Peyer's patch (tissue), 4 donors: Measurements from ENCODE around the gene PDHX. TPM values are rescaled to one million over a fixed set of nuclear protein-coding genes. Genes with fewer than 3 reads are reported as not detected.
"Not testable (repeated sequence)": the region's sequence is repeated elsewhere in the genome, so short reads cannot be mapped to it uniquely, and the experiment has no call there.

Experiments used
- DNase-seq, 3 donors: peaks; one replicate each; pipeline ENCODE4 v3.0.0-alpha.2; 2017 to 2019
- H3K27ac ChIP-seq, 4 donors: fragments of 200-600 bp; sonication (generic); one replicate each; pipeline ENCODE4 v1.5.1; 2016 to 2019
- H3K27me3 ChIP-seq, 2 donors: fragments of 200-600 bp; sonication (generic); one replicate each; pipeline ENCODE4 v1.5.1; 2019
- H3K36me3 ChIP-seq, 3 donors: fragments of 200-600 bp; sonication (generic); one replicate each; pipeline ENCODE4 v1.5.1; 2016 to 2019
- H3K4me1 ChIP-seq, 4 donors: fragments of 200-600 bp; sonication (generic); one replicate each; pipeline ENCODE4 v1.5.1; 2016 to 2019
- H3K4me3 ChIP-seq, 4 donors: fragments of 200-600 bp; sonication (generic); 1 replicate in 3 of 4; 2 replicates in 1 of 4; pipeline ENCODE4 v1.5.1; 2016 to 2019; ENCODE audit warnings: mild to moderate bottlenecking in 1 of 4
- H3K9me3 ChIP-seq, 4 donors: fragments of 200-600 bp; sonication (generic); one replicate each; pipeline ENCODE4 v1.5.1; 2016 to 2019; ENCODE audit warnings: mild to moderate bottlenecking in 1 of 4
- CTCF ChIP-seq, 6 experiments: fragments of 450-650 bp in 4 of 6; fragments of 200-600 bp in 2 of 6; sonication (generic) in 1 of 6; IDR thresholded peaks; one replicate each; pipeline ENCODE4 v1.5.1; 2017 to 2019; ENCODE audit warnings: antibody characterized with exemption in 6 of 6, mild to moderate bottlenecking in 3 of 6, moderate library complexity in 1 of 6
- POLR2A ChIP-seq, 2 donors: fragments of 450-650 bp; IDR thresholded peaks; one replicate each; pipeline ENCODE4 v1.5.1; 2017; ENCODE audit warnings: antibody characterized with exemption in 2 of 2, mild to moderate bottlenecking in 2 of 2, moderate library complexity in 2 of 2
- total RNA-seq, 4 donors: library from RNA; depleted of rRNA; stranded (reverse); fragments of >200 nt; gene quantifications; one replicate each; pipeline ENCODE4 v1.1.0, GENCODE V29; 2016

The PDHX gene
- total RNA-seq, 4 donors from 2014 or later: 15.4 to 87.5 (median 22.4) TPM

- H3K27ac ChIP-seq: no peak overlapping the region
- no peak overlapping the region for H3K4me3 ChIP-seq
- no peak for TF ChIP-seq CTCF (IDR thresholded peaks at IDR 0.05)
- no peak for TF ChIP-seq POLR2A (IDR thresholded peaks at IDR 0.05)
- no peaks in the 10 kb centered on the region for H3K9me3 ChIP-seq
- no peak for DNase-seq
- no peaks in the 10 kb centered on the region for H3K36me3 ChIP-seq
- peaks cover 0 to 12% (median 4%) of the 10 kb centered on the region in 4 donors for H3K4me1 ChIP-seq
- no peaks in the 10 kb centered on the region for H3K27me3 ChIP-seq
Measured at GRCh38 chr11:35015621-35016387, 99.4 kb downstream of the PDHX start.

- H3K4me3 ChIP-seq: no peak overlapping the region
- H3K27me3 ChIP-seq: no peaks in the 10 kb centered on the region
- no peak overlapping the region for H3K27ac ChIP-seq
- no peaks in the 10 kb centered on the region for H3K36me3 ChIP-seq
- DNase-seq: no peak
- peaks cover 0 to 12% (median 4%) of the 10 kb centered on the region in 4 donors for H3K4me1 ChIP-seq
- no peaks in the 10 kb centered on the region for H3K9me3 ChIP-seq
- TF ChIP-seq POLR2A (IDR thresholded peaks at IDR 0.05): no peak
- no peak for TF ChIP-seq CTCF (IDR thresholded peaks at IDR 0.05)
Measured at GRCh38 chr11:35016916-35017315, 100.5 kb downstream of the PDHX start.

- TF ChIP-seq CTCF (IDR thresholded peaks at IDR 0.05) (no peak), POLR2A (IDR thresholded peaks at IDR 0.05) (no peak)
- DNase-seq: no peak
- Histone ChIP-seq H3K36me3 (no peaks in the 10 kb centered on the region), H3K4me3 (no peak overlapping the region), H3K27ac (no peak overlapping the region), H3K4me1 (peaks cover 0 to 8% (median 3%) of the 10 kb centered on the region in 4 donors), H3K27me3 (no peaks in the 10 kb centered on the region), H3K9me3 (no peaks in the 10 kb centered on the region)
Measured at GRCh38 chr11:35017528-35018342, 101.3 kb downstream of the PDHX start.

- no peaks in the 10 kb centered on the region for H3K27me3 ChIP-seq
- no peaks in the 10 kb centered on the region for H3K4me1 ChIP-seq
- no peak for DNase-seq
Measured at GRCh38 chr11:35021589-35021988, 105.2 kb downstream of the PDHX start.

GRCh38 chr11:35023940-35024339 lies 107.5 kb downstream of the PDHX start:
- H3K4me1 ChIP-seq, H3K27me3 ChIP-seq, H3K27ac ChIP-seq, H3K9me3 ChIP-seq, H3K36me3 ChIP-seq, DNase-seq, H3K4me3 ChIP-seq: not testable (repeated sequence)

More at GRCh38 chr11:35021589-35021988, 105.2 kb downstream of the PDHX start:
- no peak for TF ChIP-seq POLR2A (IDR thresholded peaks at IDR 0.05)
- no peak for TF ChIP-seq CTCF (IDR thresholded peaks at IDR 0.05)
- peaks cover 0 to 9% (median 0%) of the 10 kb centered on the region in 4 donors for H3K9me3 ChIP-seq
- no peaks in the 10 kb centered on the region for H3K36me3 ChIP-seq
- H3K4me3 ChIP-seq: no peak overlapping the region
- H3K27ac ChIP-seq: no peak overlapping the region

- not testable (repeated sequence) for DNase-seq, H3K9me3 ChIP-seq, H3K4me3 ChIP-seq, H3K4me1 ChIP-seq, H3K27ac ChIP-seq, H3K27me3 ChIP-seq, H3K36me3 ChIP-seq
Measured at GRCh38 chr11:35028007-35028406, 111.6 kb downstream of the PDHX start.
